ENCODE measurements around the gene MINPP1. TPM values are rescaled to one million over a fixed set of nuclear protein-coding genes. Genes with fewer than 3 reads are reported as not detected.

MINPP1 gene
- polyA plus RNA-seq, 10 donors, result 14.6 to 21.9 (median 17.0) TPM

Other genes starting within 250 kb of the MINPP1 start
- gene NUTM2D, start 147.1 kb upstream of the MINPP1 start, polyA plus RNA-seq (ENCODE audit: insufficient read length in 10 of 10), result 10 to 100 TPM in 1 of 10 donors, 1 to 10 TPM in 9; 4.0 to 10.5 (median 7.8) TPM
- gene PAPSS2, start 155.0 kb downstream of the MINPP1 start, polyA plus RNA-seq (ENCODE audit: insufficient read length in 10 of 10), result 10 to 100 TPM in 8 of 10 donors, 1 to 10 TPM in 2; 8.6 to 14.7 (median 12.5) TPM